K562 (cell line): ENCODE data around the gene MATCAP1. TPM values are rescaled to one million over a fixed set of nuclear protein-coding genes. Genes with fewer than 3 reads are reported as not detected.

Experiments
- ARID1B ChIP-seq: fragments of 450-650 bp; IDR thresholded peaks from 2 replicates; pipeline ENCODE4 v1.6.1; 2016; ENCODE audit warnings: antibody characterized with exemption, mild to moderate bottlenecking, inconsistent platforms
- ARID3A ChIP-seq: IDR thresholded peaks from 2 replicates; pipeline ENCODE4 v1.6.1; 2012; ENCODE audit warnings: low read depth, low read length, improper control_type of control experiment, borderline replicate concordance
- ATF7 ChIP-seq: fragments of 450-650 bp; IDR thresholded peaks from 2 replicates; pipeline ENCODE4 v1.7.1; 2014; ENCODE audit warnings: mild to moderate bottlenecking, moderate library complexity
- BMI1 ChIP-seq: fragments of 150-350 bp; IDR thresholded peaks from 2 replicates; pipeline ENCODE4 v1.6.1; 2014; ENCODE audit warnings: low read length
- CBFB ChIP-seq: sonication (generic); formaldehyde crosslinking; IDR thresholded peaks from 2 replicates; pipeline ENCODE4 v1.4.0; 2020; ENCODE audit warnings: mild to moderate bottlenecking, missing genetic modification reagents
- CBX1 ChIP-seq: sonication (generic); IDR thresholded peaks from 2 replicates; pipeline ENCODE4 v1.6.1; 2016; ENCODE audit warnings: antibody characterized with exemption, low read depth, mild to moderate bottlenecking
- DNMT1 ChIP-seq: fragments of 450-650 bp; IDR thresholded peaks from 2 replicates; pipeline ENCODE4 v1.6.1; 2016; ENCODE audit warnings: antibody characterized with exemption, mild to moderate bottlenecking
- ETS1 ChIP-seq: conservative IDR thresholded peaks from 2 replicates; pipeline ENCODE4 v1.6.1; 2011; ENCODE audit warnings: low read depth, mild to moderate bottlenecking, low read length; ENCODE audit not compliant: control insufficient read depth
- JUND ChIP-seq, 2 experiments: IDR thresholded peaks; 2 replicates in 1 of 2; 3 replicates in 1 of 2; pipeline ENCODE4 v1.6.1; 2011; ENCODE audit warnings: borderline replicate concordance in 2 of 2, low read depth in 2 of 2, low read length in 2 of 2, improper control_type of control experiment in 1 of 2, missing biosample characterization in 1 of 2, missing genetic modification characterization in 1 of 2, missing genetic modification reagents in 1 of 2
- MAFG ChIP-seq: fragments of 450-650 bp; conservative IDR thresholded peaks from 2 replicates; pipeline ENCODE4 v1.6.1; 2016; ENCODE audit warnings: missing genetic modification characterization, missing compliant biosample characterization
- MAX ChIP-seq: sonication (generic); formaldehyde crosslinking; IDR thresholded peaks from 2 replicates; pipeline ENCODE4 v1.9.0; 2022; ENCODE audit warnings: mild to moderate bottlenecking, missing genetic modification reagents
- MLLT1 ChIP-seq, 2 experiments: fragments of 450-650 bp; IDR thresholded peaks; 2 replicates each; pipeline ENCODE4 v1.6.1; 2016
- MTA2 ChIP-seq: fragments of 450-650 bp; IDR thresholded peaks from 2 replicates; pipeline ENCODE4 v1.6.1; 2016; ENCODE audit warnings: low read depth
- NFATC3 ChIP-seq: fragments of 450-650 bp; IDR thresholded peaks from 2 replicates; pipeline ENCODE4 v1.6.1; 2017; ENCODE audit warnings: mild to moderate bottlenecking
- PHF8 ChIP-seq: fragments of 200-600 bp; sonication (generic); IDR thresholded peaks from 2 replicates; pipeline ENCODE4 v1.6.1; 2012; ENCODE audit warnings: mixed run types, mild to moderate bottlenecking, inconsistent platforms, low read length, moderate library complexity, borderline replicate concordance
- POLR2A ChIP-seq: fragments of 450-650 bp; conservative IDR thresholded peaks from 2 replicates; pipeline ENCODE4 v1.6.1; 2016
- SP2 ChIP-seq: IDR thresholded peaks from 2 replicates; pipeline ENCODE4 v1.6.1; 2011; ENCODE audit warnings: mild to moderate bottlenecking, low read depth, low read length, moderate library complexity; ENCODE audit not compliant: poor library complexity, severe bottlenecking; ENCODE audit errors: extremely low read depth
- SPI1 ChIP-seq: IDR thresholded peaks from 2 replicates; pipeline ENCODE4 v1.6.1; 2011; ENCODE audit warnings: low read depth, low read length, control low read depth, borderline replicate concordance
- TBP ChIP-seq: optimal IDR thresholded peaks from 2 replicates; pipeline ENCODE3; 2011; ENCODE audit warnings: low read depth, low read length, improper control_type of control experiment
- TEAD4 ChIP-seq, 2 experiments: sonication (generic) in 1 of 2; formaldehyde crosslinking in 1 of 2; IDR thresholded peaks; 2 replicates each; pipeline versions ENCODE4 v1.6.1 to v1.8.0; 2012 to 2022; ENCODE audit warnings: borderline replicate concordance in 1 of 2, inconsistent platforms in 1 of 2, low read length in 1 of 2, mild to moderate bottlenecking in 1 of 2, missing genetic modification reagents in 1 of 2
- YY1 ChIP-seq, 3 experiments: IDR thresholded peaks; 2 replicates each; pipeline ENCODE4 v1.6.1; 2011; ENCODE audit warnings: low read length in 2 of 3, mild to moderate bottlenecking in 2 of 3, moderate library complexity in 2 of 3, borderline replicate concordance in 1 of 3, control low read depth in 1 of 3, low read depth in 1 of 3; ENCODE audit not compliant: insufficient read depth in 3 of 3, insufficient replicate concordance in 2 of 3, control insufficient read depth in 1 of 3, insufficient read length in 1 of 3; ENCODE audit errors: extremely low read depth in 1 of 3
- ZC3H11A ChIP-seq: IDR thresholded peaks from 2 replicates; pipeline ENCODE4 v1.6.1; 2012; ENCODE audit warnings: low read depth, low read length, improper control_type of control experiment
- polyA plus RNA-seq, 8 experiments: library from polyadenylated mRNA; depleted of rRNA in 4 of 8; stranded (reverse) in 5 of 8; unstranded in 3 of 8; fragments of >200 nt; fragmentation: Nextera tagmentation in 2 of 8; fragmentation: Illumina TruSeq in 1 of 8; extraction: Ambion mirVana in 2 of 8; extraction: Trizol in 1 of 8; gene quantifications; 2 replicates each; pipeline versions ENCODE4 v1.2.1 to v1.2.3, GENCODE V29; 2011 to 2014; ENCODE audit warnings: inconsistent platforms in 1 of 8, missing spikeins in 1 of 8
- total RNA-seq, 7 experiments: library from RNA; depleted of rRNA in 6 of 7; stranded (reverse); fragments of >200 nt in 6 of 7; fragmentation: Illumina TruSeq in 2 of 7; extraction: Trizol in 2 of 7; gene quantifications; 2 replicates each; pipeline versions ENCODE4 v1.2.1 to v1.2.3, GENCODE V29; 2011 to 2021; ENCODE audit warnings: low replicate concordance in 1 of 7

Gene MATCAP1
- total and polyA plus RNA-seq, 9 of the 15 experiments (the other 6 are each of a cell fraction or from before 2014, with no cell fraction given): 3.4 to 20.5 (median 10.3) TPM

GRCh38 chr16:67190448-67191399 is 7.0 kb upstream of the MATCAP1 start (continued):
- TF ChIP-seq CBX1: no peak
- no peak for TF ChIP-seq PHF8
- TF ChIP-seq CBFB (CRISPR knock-in tag): no peak
- no peak for TF ChIP-seq POLR2A
- TF ChIP-seq MLLT1 (IDR thresholded peaks at IDR 0.05): no peak
- TF ChIP-seq MAX: peak; percentile 30; the same call in 1 of the 2 replicates
- TF ChIP-seq SP2: peak; percentile 13
- no peak for TF ChIP-seq DNMT1
- no peak for TF ChIP-seq NFATC3
- TF ChIP-seq MAFG (tag): no peak
- TF ChIP-seq ATF7: no peak
- no peak for TF ChIP-seq BMI1
- TF ChIP-seq ETS1: 0 out of 2 replicates have a peak, but pooled peaks have one; percentile 39
- no peak for TF ChIP-seq ARID3A
- TF ChIP-seq TEAD4 (IDR thresholded peaks at IDR 0.05; ENCODE audit: low read length): peak; percentile 28; the same call in 1 of the 2 replicates
- TF ChIP-seq TEAD4 (CRISPR knock-in tag; IDR thresholded peaks at IDR 0.05; ENCODE audit: borderline replicate concordance): no peak
- TF ChIP-seq JUND (IDR thresholded peaks at IDR 0.05; ENCODE audit: borderline replicate concordance, low read depth, low read length): peak; percentile 89
- peak; percentile 89; the same call in 2 of the 3 replicates for TF ChIP-seq JUND (tag; IDR thresholded peaks at IDR 0.05; ENCODE audit: borderline replicate concordance, low read depth, low read length)
- peak; percentile 83 for TF ChIP-seq ARID1B
- peak in 1 of 3 experiments; percentile 43 for TF ChIP-seq YY1 (IDR thresholded peaks at IDR 0.05; ENCODE audit: borderline replicate concordance in 1 of 3, control insufficient read depth in 1 of 3, extremely low read depth in 1 of 3, insufficient read depth in 3 of 3, insufficient read length in 1 of 3, insufficient replicate concordance in 2 of 3, low read depth in 1 of 3, low read length in 2 of 3)
- peak; percentile 40 for TF ChIP-seq TBP
- TF ChIP-seq ZC3H11A: no peak
- TF ChIP-seq SPI1: no peak
- TF ChIP-seq MTA2: 0 out of 2 replicates have a peak, but pooled peaks have one; percentile 23
